Stomach (tissue), 9 donors: ENCODE data around the gene SPAG17. TPM values are rescaled to one million over a fixed set of nuclear protein-coding genes. Genes with fewer than 3 reads are reported as not detected.

ENCODE experiments used
- DNase-seq, 2 donors: peaks; one replicate each; pipeline versions ENCODE4 v3.0.0 to v3.0.0-alpha.2; 2013 to 2019
- H3K27ac ChIP-seq, 5 donors: fragments of 200-600 bp in 4 of 5; sonication (generic) in 4 of 5; one replicate each; pipeline ENCODE4 v1.5.1; 2013 to 2019; ENCODE audit warnings: mild to moderate bottlenecking in 1 of 5, moderate library complexity in 1 of 5
- H3K27me3 ChIP-seq, 3 donors: fragments of 200-600 bp; sonication (generic); one replicate each; pipeline ENCODE4 v1.5.1; 2017 to 2019; ENCODE audit warnings: mixed run types in 1 of 3
- H3K36me3 ChIP-seq, 4 donors: fragments of 200-600 bp; sonication (generic); 1 replicate in 3 of 4; 2 replicates in 1 of 4; pipeline ENCODE4 v1.5.1; 2016 to 2019
- H3K4me1 ChIP-seq, 4 donors: fragments of 200-600 bp; sonication (generic); one replicate each; pipeline ENCODE4 v1.5.1; 2016 to 2019
- H3K4me3 ChIP-seq, 4 donors: fragments of 200-600 bp; sonication (generic) in 3 of 4; one replicate each; pipeline ENCODE4 v1.5.1; 2016 to 2019; ENCODE audit warnings: mild to moderate bottlenecking in 1 of 4
- H3K9me3 ChIP-seq, 4 donors: fragments of 200-600 bp; sonication (generic); one replicate each; pipeline ENCODE4 v1.5.1; 2016 to 2019
- EP300 ChIP-seq: sonication (generic); formaldehyde crosslinking; IDR thresholded peaks from one replicate; pipeline ENCODE4 v1.6.1; 2017; ENCODE audit warnings: antibody characterized with exemption
- POLR2A ChIP-seq, 4 donors: fragments of 450-650 bp; IDR thresholded peaks; one replicate each; pipeline ENCODE4 v1.6.1; 2016; ENCODE audit warnings: antibody characterized with exemption in 4 of 4, control low read depth in 2 of 4, mild to moderate bottlenecking in 1 of 4, moderate library complexity in 1 of 4
- POLR2AphosphoS5 ChIP-seq, 3 donors: sonication (generic); formaldehyde crosslinking; IDR thresholded peaks; one replicate each; pipeline ENCODE4 v1.6.1; 2016; ENCODE audit warnings: antibody characterized with exemption in 3 of 3
- WGBS, 5 donors: extraction: QIAGEN DNeasy Blood & Tissue Kit in 3 of 5; methylation state at CpG; one replicate each; pipeline versions ENCODE4 v1.1.5 to v1.1.7; 2013 to 2018; 5-methylcytosine and 5-hydroxymethylcytosine counted together
- intact Hi-C: fragments of 100-400 bp; cut with DNase I; formaldehyde crosslinking; loops from one replicate; pipeline ENCODE4 v1.15.1; 2023; ENCODE audit warnings: low total_unique reads
- polyA plus RNA-seq, 3 donors: library from polyadenylated mRNA; stranded (reverse); fragments of 200-250 nt; gene quantifications; one replicate each; pipeline ENCODE4 v1.2.3, GENCODE V29; 2013
- total RNA-seq, 5 donors: library from RNA; depleted of rRNA; stranded (reverse); fragments of >200 nt; gene quantifications; one replicate each; pipeline versions ENCODE4 v1.1.0 to v1.2.3, GENCODE V29; 2014 to 2016
- TF ChIP-seq, protein P1 (sequence below), 7 experiments: fragments of 450-650 bp in 4 of 7; fragments of 200-600 bp in 3 of 7; sonication (generic) in 3 of 7; IDR thresholded peaks; one replicate each; pipeline ENCODE4 v1.5.1; 2016 to 2019; ENCODE audit warnings: antibody characterized with exemption in 7 of 7, control low read depth in 2 of 7, mild to moderate bottlenecking in 1 of 7
- donor health status: healthy with polysubstance abuse.
- donor health status: Bipolar disorder and iron deficiency.
- donor health status: healthy.

The SPAG17 gene
- total and polyA plus RNA-seq, 8 donors: under 0.01 to 8.9 (median 5.0) TPM; not detected in 5

DNA sequence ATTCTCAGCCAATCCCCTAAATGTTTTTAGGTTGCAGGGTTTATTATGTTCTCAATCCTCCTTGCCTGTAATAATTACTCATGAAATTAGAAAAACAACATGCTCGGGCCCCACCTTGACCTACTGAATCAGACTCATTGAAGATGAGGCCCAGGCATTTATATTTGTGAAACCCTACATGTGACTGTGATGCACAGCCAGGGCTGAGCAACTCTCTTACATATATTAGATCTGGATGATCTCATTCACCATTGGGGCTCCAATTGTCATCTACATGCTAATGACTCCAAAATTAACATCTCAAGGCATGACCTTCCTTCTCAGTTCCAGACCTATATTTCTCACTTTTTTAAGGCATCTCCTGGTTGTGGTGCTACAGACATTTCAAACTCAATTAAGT is 152.1 kb downstream of the SPAG17 start:
- no peaks in the 10 kb centered on the region for H3K36me3 ChIP-seq
- no peaks in the 10 kb centered on the region for H3K9me3 ChIP-seq
- WGBS, 5 donors: 72 to 90% (median 88%) methylated on average over 1 of the region's 1 CpG
- DNase-seq: no peak
- intact Hi-C loops: no loop called here
- H3K4me3 ChIP-seq: no peak overlapping the region
- no peak overlapping the region for H3K27ac ChIP-seq
- no peaks in the 10 kb centered on the region for H3K4me1 ChIP-seq
- H3K27me3 ChIP-seq: no peaks in the 10 kb centered on the region
- no peak for TF ChIP-seq POLR2AphosphoS5 (IDR thresholded peaks at IDR 0.05)
- no peak for TF ChIP-seq EP300
- TF ChIP-seq, protein P1, sequence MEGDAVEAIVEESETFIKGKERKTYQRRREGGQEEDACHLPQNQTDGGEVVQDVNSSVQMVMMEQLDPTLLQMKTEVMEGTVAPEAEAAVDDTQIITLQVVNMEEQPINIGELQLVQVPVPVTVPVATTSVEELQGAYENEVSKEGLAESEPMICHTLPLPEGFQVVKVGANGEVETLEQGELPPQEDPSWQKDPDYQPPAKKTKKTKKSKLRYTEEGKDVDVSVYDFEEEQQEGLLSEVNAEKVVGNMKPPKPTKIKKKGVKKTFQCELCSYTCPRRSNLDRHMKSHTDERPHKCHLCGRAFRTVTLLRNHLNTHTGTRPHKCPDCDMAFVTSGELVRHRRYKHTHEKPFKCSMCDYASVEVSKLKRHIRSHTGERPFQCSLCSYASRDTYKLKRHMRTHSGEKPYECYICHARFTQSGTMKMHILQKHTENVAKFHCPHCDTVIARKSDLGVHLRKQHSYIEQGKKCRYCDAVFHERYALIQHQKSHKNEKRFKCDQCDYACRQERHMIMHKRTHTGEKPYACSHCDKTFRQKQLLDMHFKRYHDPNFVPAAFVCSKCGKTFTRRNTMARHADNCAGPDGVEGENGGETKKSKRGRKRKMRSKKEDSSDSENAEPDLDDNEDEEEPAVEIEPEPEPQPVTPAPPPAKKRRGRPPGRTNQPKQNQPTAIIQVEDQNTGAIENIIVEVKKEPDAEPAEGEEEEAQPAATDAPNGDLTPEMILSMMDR (IDR thresholded peaks at IDR 0.05): no peak
- TF ChIP-seq POLR2A (IDR thresholded peaks at IDR 0.05): no peak

DNA sequence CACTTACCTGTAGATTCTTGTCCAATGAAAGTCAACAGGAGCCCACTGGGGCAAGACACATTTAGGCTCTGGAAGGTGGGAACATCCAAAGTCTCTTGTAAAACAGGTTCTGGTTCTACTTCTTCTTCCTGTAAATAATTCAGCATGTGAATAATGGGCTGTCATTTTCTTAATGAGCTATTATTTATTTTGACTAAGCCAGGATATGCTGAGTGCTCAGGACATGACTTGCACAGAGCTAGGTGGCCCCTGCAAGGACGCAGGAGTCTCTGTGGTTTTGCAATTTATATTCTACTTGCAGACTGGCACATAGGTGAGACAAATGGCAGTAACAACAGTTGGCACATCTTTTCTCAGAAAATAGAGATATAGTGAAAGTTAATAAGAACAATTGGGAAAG is 156.8 kb downstream of the SPAG17 start:
- WGBS, 5 donors: 38 to 64% (median 45%) methylated on average over 1 of the region's 1 CpG

DNA sequence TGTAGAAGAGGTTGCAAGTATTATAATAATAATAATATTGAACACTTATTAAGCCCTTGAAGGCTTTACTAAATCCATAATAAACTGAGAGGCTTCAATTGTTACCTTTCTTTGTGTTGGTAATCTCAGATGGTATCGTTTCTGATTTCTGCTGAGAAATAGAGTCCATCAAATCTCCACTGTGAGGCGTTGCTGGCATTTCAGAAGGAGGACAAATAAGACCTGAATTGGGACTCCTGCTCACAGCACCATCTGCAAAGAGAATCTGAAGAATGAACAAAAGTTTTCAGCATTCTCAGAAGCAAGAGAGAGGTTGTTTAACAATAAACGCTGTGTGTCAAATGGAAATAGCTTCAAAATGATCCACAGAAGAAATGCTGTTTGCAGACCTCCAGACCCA is 161.8 kb downstream of the SPAG17 start:
- Histone ChIP-seq H3K36me3 (no peaks in the 10 kb centered on the region), H3K4me1 (no peaks in the 10 kb centered on the region), H3K4me3 (no peak overlapping the region), H3K27ac (no peak overlapping the region), H3K27me3 (no peaks in the 10 kb centered on the region), H3K9me3 (no peaks in the 10 kb centered on the region)
- intact Hi-C loops: no loop called here
- DNase-seq: no peak
- WGBS, 5 donors: 50 to 59% (median 55%) methylated on average over 3 of the region's 3 CpGs
- no peak for TF ChIP-seq POLR2A (IDR thresholded peaks at IDR 0.05)
- TF ChIP-seq EP300: no peak
- TF ChIP-seq, protein P1 (IDR thresholded peaks at IDR 0.05): no peak
- no peak for TF ChIP-seq POLR2AphosphoS5 (IDR thresholded peaks at IDR 0.05)

More for the DNA sequence above, 156.8 kb downstream of the SPAG17 start:
- DNase-seq: peak in 1 of 2 donors; percentile 8
- no peaks in the 10 kb centered on the region for H3K27me3 ChIP-seq
- H3K4me1 ChIP-seq: no peaks in the 10 kb centered on the region
- TF ChIP-seq, protein P1 (IDR thresholded peaks at IDR 0.05): no peak
- TF ChIP-seq EP300: no peak
- TF ChIP-seq POLR2AphosphoS5 (IDR thresholded peaks at IDR 0.05): no peak
- TF ChIP-seq POLR2A (IDR thresholded peaks at IDR 0.05): no peak
- no peak overlapping the region for H3K27ac ChIP-seq
- H3K4me3 ChIP-seq: no peak overlapping the region
- intact Hi-C loops: no loop called here
- H3K9me3 ChIP-seq: no peaks in the 10 kb centered on the region
- no peaks in the 10 kb centered on the region for H3K36me3 ChIP-seq

DNA sequence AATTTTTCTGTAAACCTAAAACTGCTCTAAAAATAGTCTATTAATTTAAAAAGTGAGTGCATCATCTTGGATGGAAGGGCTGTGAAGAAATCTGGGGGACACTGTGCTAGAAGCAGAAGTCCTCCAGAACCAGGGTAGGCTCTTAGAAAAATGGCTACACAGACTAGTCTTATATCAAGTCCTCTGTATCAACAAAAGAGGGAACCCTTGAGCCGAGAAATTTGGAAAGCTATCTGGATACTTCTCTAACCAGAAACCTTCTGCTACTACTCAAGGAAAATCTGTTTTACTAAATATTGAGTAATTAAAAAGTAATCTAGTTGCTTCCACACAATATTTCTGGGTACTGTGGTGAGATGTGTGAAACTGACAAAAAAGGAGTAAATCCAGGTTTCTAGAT is 163.4 kb downstream of the SPAG17 start:
- DNase-seq: no peak
- no peak for TF ChIP-seq POLR2A (IDR thresholded peaks at IDR 0.05)
- TF ChIP-seq POLR2AphosphoS5 (IDR thresholded peaks at IDR 0.05): no peak
- TF ChIP-seq, protein P1 (IDR thresholded peaks at IDR 0.05): no peak
- no peak for TF ChIP-seq EP300
- intact Hi-C loops: no loop called here
- no peak overlapping the region for H3K27ac ChIP-seq
- H3K4me3 ChIP-seq: no peak overlapping the region
- H3K9me3 ChIP-seq: no peaks in the 10 kb centered on the region
- no peaks in the 10 kb centered on the region for H3K4me1 ChIP-seq
- H3K36me3 ChIP-seq: no peaks in the 10 kb centered on the region
- WGBS, 5 donors: 39 to 58% (median 46%) methylated on average over 1 of the region's 1 CpG
- H3K27me3 ChIP-seq: no peaks in the 10 kb centered on the region
